ENCODE measurements around the gene DHX16. TPM values are rescaled to one million over a fixed set of nuclear protein-coding genes. Genes with fewer than 3 reads are reported as not detected.

Gene DHX16
- total RNA-seq, 1 experiment from 2014 or later, result 40.6 TPM

DNA sequence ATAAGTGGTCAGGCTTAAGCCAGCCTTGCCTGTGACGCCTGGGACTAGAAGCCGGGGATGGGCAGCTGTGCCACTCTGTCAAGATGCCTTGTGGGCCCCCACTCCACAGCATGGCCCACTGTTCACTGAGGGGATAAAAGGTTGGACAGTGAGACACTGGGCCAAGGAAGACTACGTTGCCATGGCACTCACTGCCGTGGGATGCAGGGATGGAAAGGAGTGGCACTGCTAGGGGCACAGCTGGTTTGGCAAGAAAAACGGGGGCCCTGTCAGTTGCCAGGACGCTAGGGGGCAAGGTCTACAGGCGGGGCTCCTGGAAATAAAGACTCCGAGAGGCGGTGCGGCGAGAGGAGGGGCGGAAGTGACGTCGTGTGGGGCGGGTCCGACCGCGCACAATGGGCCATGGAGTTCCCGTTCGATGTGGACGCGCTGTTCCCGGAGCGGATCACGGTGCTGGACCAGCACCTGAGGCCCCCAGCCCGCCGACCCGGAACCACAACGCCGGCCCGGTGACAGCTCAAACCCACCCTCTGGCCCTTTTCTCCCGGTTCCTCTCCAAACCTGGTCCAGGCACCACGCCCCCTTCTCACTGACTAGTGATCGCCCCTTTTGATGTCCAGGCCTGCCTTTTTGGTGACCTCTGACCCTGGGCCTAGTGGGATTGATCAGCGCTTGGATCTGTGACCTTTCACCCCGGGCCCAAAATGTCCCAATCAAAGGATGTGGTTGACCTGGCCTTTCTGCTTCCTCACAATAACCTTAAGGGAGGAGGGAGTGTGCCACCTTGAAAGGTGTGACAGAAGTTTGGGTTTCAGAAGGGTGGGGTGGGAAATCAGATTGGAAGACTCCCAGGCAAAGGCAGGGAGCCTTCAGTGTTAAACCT is 46.1 kb downstream of the DHX16 start, which contains the start of gene ATAT1:
Gene ATAT1, plus strand, starts transcription at position 391 of the 883 bp plus-strand sequence.
- Mint-ChIP-seq H3K27ac (ENCODE audit: unreplicated experiment) (peak within 1 kb of the TSS; percentile 97), H3K27me3 (ENCODE audit: insufficient read depth, unreplicated experiment) (no peaks in the 10 kb centered on the region), H3K9me3 (ENCODE audit: unreplicated experiment) (no peaks in the 10 kb centered on the region), H3K36me3 (ENCODE audit: insufficient read depth, unreplicated experiment) (peaks cover 80% of the 10 kb centered on the region), H3K4me1 (ENCODE audit: low read depth, unreplicated experiment) (peaks cover 14% of the 10 kb centered on the region), H3K4me3 (ENCODE audit: unreplicated experiment) (peak within 1 kb of the TSS; percentile 84)
- peaks cover 2% of the 10 kb centered on the region; the same call in 1 of the 2 replicates for H3K36me3 ChIP-seq (ENCODE audit: control insufficient read depth, insufficient read depth, low read length)
- H3K4me1 ChIP-seq, result peaks cover 5% of the 10 kb centered on the region; the same call in 1 of the 2 replicates
- ChIA-PET CTCF (no interaction called here), POLR2A (interaction anchor here (0.6 kb wide), 1 partner anchor 9 kb away, joined by 3 read pairs; no protein-coding TSS in a partner anchor)
- H3K4me3 ChIP-seq (ENCODE audit: low read depth, low read length), result peak within 1 kb of the TSS; percentile 53
- BruUV-seq (replicated peaks), result no TSS peak
- DNase-seq, result peak; percentile 89 to 91
- intact Hi-C loops (cut with micrococcal nuclease; ENCODE audit: unreplicated experiment), result loop anchor here (1.0 to 2.0 kb wide), 2 partner anchors 9 to 46 kb away; partner anchors contain the start of genes DHX16, MRPS18B and PPP1R10
- no peaks in the 10 kb centered on the region for H3K27me3 ChIP-seq (replicated peaks; ENCODE audit: control insufficient read depth, insufficient read depth, low read length)
- TF ChIP-seq, protein P1, sequence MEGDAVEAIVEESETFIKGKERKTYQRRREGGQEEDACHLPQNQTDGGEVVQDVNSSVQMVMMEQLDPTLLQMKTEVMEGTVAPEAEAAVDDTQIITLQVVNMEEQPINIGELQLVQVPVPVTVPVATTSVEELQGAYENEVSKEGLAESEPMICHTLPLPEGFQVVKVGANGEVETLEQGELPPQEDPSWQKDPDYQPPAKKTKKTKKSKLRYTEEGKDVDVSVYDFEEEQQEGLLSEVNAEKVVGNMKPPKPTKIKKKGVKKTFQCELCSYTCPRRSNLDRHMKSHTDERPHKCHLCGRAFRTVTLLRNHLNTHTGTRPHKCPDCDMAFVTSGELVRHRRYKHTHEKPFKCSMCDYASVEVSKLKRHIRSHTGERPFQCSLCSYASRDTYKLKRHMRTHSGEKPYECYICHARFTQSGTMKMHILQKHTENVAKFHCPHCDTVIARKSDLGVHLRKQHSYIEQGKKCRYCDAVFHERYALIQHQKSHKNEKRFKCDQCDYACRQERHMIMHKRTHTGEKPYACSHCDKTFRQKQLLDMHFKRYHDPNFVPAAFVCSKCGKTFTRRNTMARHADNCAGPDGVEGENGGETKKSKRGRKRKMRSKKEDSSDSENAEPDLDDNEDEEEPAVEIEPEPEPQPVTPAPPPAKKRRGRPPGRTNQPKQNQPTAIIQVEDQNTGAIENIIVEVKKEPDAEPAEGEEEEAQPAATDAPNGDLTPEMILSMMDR (IDR thresholded peaks at IDR 0.05; ENCODE audit: insufficient read depth in 1 of 2, low read depth in 1 of 2, low read length in 1 of 2, severe bottlenecking in 1 of 2, unreplicated experiment in 1 of 2), result peak; percentile 42 to 45
- no peaks in the 10 kb centered on the region for H3K9me3 ChIP-seq

DNA sequence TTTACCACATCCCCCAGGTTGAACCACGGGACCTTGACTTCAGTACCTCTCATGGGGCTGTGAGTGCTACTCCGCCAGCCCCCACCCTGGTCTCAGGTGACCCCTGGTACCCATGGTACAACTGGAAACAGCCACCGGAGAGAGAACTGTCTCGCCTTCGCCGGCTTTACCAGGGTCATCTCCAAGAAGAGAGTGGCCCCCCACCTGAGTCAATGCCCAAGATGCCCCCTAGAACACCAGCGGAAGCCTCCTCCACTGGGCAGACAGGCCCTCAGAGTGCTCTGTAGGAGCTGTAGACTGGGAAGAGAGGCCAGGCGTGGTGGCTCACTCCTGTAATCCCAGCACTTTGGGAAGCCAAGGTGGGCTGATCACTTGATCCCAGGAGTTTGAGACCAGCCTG is 47.3 kb downstream of the DHX16 start:
- peaks cover 5% of the 10 kb centered on the region; the same call in 1 of the 2 replicates for H3K4me1 ChIP-seq
- Mint-ChIP-seq H3K4me1 (ENCODE audit: low read depth, unreplicated experiment) (peaks cover 14% of the 10 kb centered on the region), H3K4me3 (ENCODE audit: unreplicated experiment) (peak overlapping the region; percentile 84), H3K27me3 (ENCODE audit: insufficient read depth, unreplicated experiment) (no peaks in the 10 kb centered on the region), H3K27ac (ENCODE audit: unreplicated experiment) (peak overlapping the region; percentile 97), H3K9me3 (ENCODE audit: unreplicated experiment) (no peaks in the 10 kb centered on the region), H3K36me3 (ENCODE audit: insufficient read depth, unreplicated experiment) (peaks cover 80% of the 10 kb centered on the region)
- peaks cover 2% of the 10 kb centered on the region; the same call in 1 of the 2 replicates for H3K36me3 ChIP-seq (ENCODE audit: control insufficient read depth, insufficient read depth, low read length)
- CTCF ChIA-PET, result interaction anchor here (0.6 to 0.7 kb wide), 2 partner anchors 15 to 383 kb away, joined by 3 to 9 read pairs; no protein-coding TSS in a partner anchor
- no peaks in the 10 kb centered on the region for H3K9me3 ChIP-seq
- DNase-seq, result no peak
- no peaks in the 10 kb centered on the region for H3K27me3 ChIP-seq (replicated peaks; ENCODE audit: control insufficient read depth, insufficient read depth, low read length)
- POLR2A ChIA-PET, result no interaction called here
- intact Hi-C loops (cut with micrococcal nuclease; ENCODE audit: unreplicated experiment), result no loop called here
- BruUV-seq (replicated peaks), result no TSS peak
- TF ChIP-seq, protein P1 (IDR thresholded peaks at IDR 0.05; ENCODE audit: insufficient read depth in 1 of 2, low read depth in 1 of 2, low read length in 1 of 2, severe bottlenecking in 1 of 2, unreplicated experiment in 1 of 2), result no peak
- no peak overlapping the region for H3K4me3 ChIP-seq (ENCODE audit: low read depth, low read length)

DNA sequence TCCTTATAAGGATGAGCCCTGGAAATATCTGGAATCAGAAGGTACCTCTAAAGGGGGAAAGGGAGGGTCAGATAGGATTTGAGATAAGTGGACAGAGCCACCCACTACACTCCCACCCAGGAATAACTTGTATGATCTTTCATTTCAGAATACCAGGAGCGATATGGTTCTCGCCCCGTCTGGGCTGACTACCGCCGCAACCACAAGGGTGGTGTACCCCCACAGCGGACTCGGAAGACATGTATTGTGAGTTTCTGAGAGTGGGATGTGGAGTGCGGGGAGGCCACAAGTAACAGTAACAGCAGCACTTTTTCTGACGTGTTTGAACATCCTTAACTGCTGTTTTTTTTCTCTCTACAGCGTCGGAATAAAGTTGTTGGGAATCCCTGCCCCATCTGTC is 53.2 kb downstream of the DHX16 start:
- H3K27ac Mint-ChIP-seq (ENCODE audit: unreplicated experiment), result no peak overlapping the region
- no peaks in the 10 kb centered on the region for H3K9me3 ChIP-seq
- no peaks in the 10 kb centered on the region for H3K27me3 ChIP-seq (replicated peaks; ENCODE audit: control insufficient read depth, insufficient read depth, low read length)
- no peaks in the 10 kb centered on the region for H3K4me1 ChIP-seq
- DNase-seq, result no peak
- no peak overlapping the region for H3K4me3 ChIP-seq (ENCODE audit: low read depth, low read length)
- H3K36me3 Mint-ChIP-seq (ENCODE audit: insufficient read depth, unreplicated experiment), result peaks cover 73% of the 10 kb centered on the region
- POLR2A ChIA-PET, result no interaction called here
- peaks cover 13% of the 10 kb centered on the region for H3K4me1 Mint-ChIP-seq (ENCODE audit: low read depth, unreplicated experiment)
- TF ChIP-seq, protein P1 (IDR thresholded peaks at IDR 0.05; ENCODE audit: insufficient read depth in 1 of 2, low read depth in 1 of 2, low read length in 1 of 2, severe bottlenecking in 1 of 2, unreplicated experiment in 1 of 2), result no peak
- intact Hi-C loops (cut with micrococcal nuclease; ENCODE audit: unreplicated experiment), result no loop called here
- CTCF ChIA-PET, result no interaction called here
- H3K36me3 ChIP-seq (ENCODE audit: control insufficient read depth, insufficient read depth, low read length), result peaks cover 2% of the 10 kb centered on the region; the same call in 1 of the 2 replicates
- H3K9me3 Mint-ChIP-seq (ENCODE audit: unreplicated experiment), result no peaks in the 10 kb centered on the region
- peaks cover 6% of the 10 kb centered on the region for H3K27me3 Mint-ChIP-seq (ENCODE audit: insufficient read depth, unreplicated experiment)
- no TSS peak for BruUV-seq (replicated peaks)
- H3K4me3 Mint-ChIP-seq (ENCODE audit: unreplicated experiment), result peak overlapping the region; percentile 78

Measured in Caco-2 (cell line).